SK-N-SH treated with all-trans-retinoic acid at 6 μM for 48 hours (cell line): ENCODE data around the gene PLD1.

Experiments used
- ATAC-seq: fragments of 200-7000 bp; cut with Tn5 transposase; 3 replicates; pipeline ENCODE4 v1.9.1; 2020; ENCODE audit warnings: mild to moderate bottlenecking, moderate library complexity
- ARNTL ChIP-seq: fragments of 450-650 bp; formaldehyde crosslinking; IDR thresholded peaks from 2 replicates; pipeline ENCODE4 v1.5.0; 2020; ENCODE audit warnings: low read depth, mild to moderate bottlenecking, moderate library complexity, borderline replicate concordance
- BACH2 ChIP-seq: fragments of 250-450 bp; sonication (Bioruptor Pico); IDR thresholded peaks from 2 replicates; pipeline ENCODE4 v1.9.0; 2021; ENCODE audit warnings: mild to moderate bottlenecking, borderline replicate concordance
- CREB5 ChIP-seq: fragments of 250-450 bp; sonication (Bioruptor Pico); IDR thresholded peaks from 2 replicates; pipeline ENCODE4 v1.5.1; 2020; ENCODE audit warnings: low read depth, mild to moderate bottlenecking, moderate library complexity
- CSDC2 ChIP-seq: fragments of 250-450 bp; sonication (Bioruptor Pico); IDR thresholded peaks from 2 replicates; pipeline ENCODE4 v1.5.0; 2020; ENCODE audit warnings: mild to moderate bottlenecking, moderate library complexity
- CSRNP3 ChIP-seq: fragments of 250-450 bp; sonication (Bioruptor Pico); IDR thresholded peaks from 2 replicates; pipeline ENCODE4 v1.5.1; 2021; ENCODE audit warnings: mild to moderate bottlenecking, moderate library complexity
- ESRRG ChIP-seq: fragments of 250-450 bp; sonication (Bioruptor Pico); IDR thresholded peaks from 2 replicates; pipeline ENCODE4 v1.6.1; 2021; ENCODE audit warnings: mild to moderate bottlenecking
- GLIS3 ChIP-seq: fragments of 250-450 bp; sonication (Bioruptor Pico); IDR thresholded peaks from 2 replicates; pipeline ENCODE4 v1.5.0; 2020; ENCODE audit warnings: mild to moderate bottlenecking, moderate library complexity
- ISL1 ChIP-seq: fragments of 250-450 bp; sonication (Bioruptor Pico); IDR thresholded peaks from 2 replicates; pipeline ENCODE4 v2.1.2; 2022; ENCODE audit warnings: mild to moderate bottlenecking, moderate library complexity
- OSR1 ChIP-seq: fragments of 250-450 bp; sonication (Bioruptor Pico); IDR thresholded peaks from 2 replicates; pipeline ENCODE4 v1.8.0; 2022; ENCODE audit warnings: moderate library complexity, mild to moderate bottlenecking, inconsistent platforms
- PATZ1 ChIP-seq: fragments of 250-450 bp; sonication (Bioruptor Pico); IDR thresholded peaks from 2 replicates; pipeline ENCODE4 v1.8.0; 2020; ENCODE audit warnings: mild to moderate bottlenecking, moderate library complexity, borderline replicate concordance
- POU6F1 ChIP-seq: fragments of 250-450 bp; sonication (Bioruptor Pico); IDR thresholded peaks from 2 replicates; pipeline ENCODE4 v1.8.0; 2021; ENCODE audit warnings: low read depth, mild to moderate bottlenecking, moderate library complexity, borderline replicate concordance
- RARB ChIP-seq: fragments of 250-450 bp; sonication (Bioruptor Pico); IDR thresholded peaks from 2 replicates; pipeline ENCODE4 v1.8.0; 2021; ENCODE audit warnings: mild to moderate bottlenecking, moderate library complexity
- SNAI2 ChIP-seq: fragments of 250-450 bp; sonication (Bioruptor Pico); IDR thresholded peaks from 2 replicates; pipeline ENCODE4 v1.5.0; 2020; ENCODE audit warnings: mild to moderate bottlenecking, moderate library complexity
- TOX ChIP-seq: fragments of 250-450 bp; sonication (Bioruptor Pico); IDR thresholded peaks from 2 replicates; pipeline ENCODE4 v1.8.0; 2021; ENCODE audit warnings: mild to moderate bottlenecking, moderate library complexity, borderline replicate concordance
- TSHZ2 ChIP-seq: fragments of 250-450 bp; sonication (Bioruptor Pico); IDR thresholded peaks from 2 replicates; pipeline ENCODE4 v1.5.0; 2020; ENCODE audit warnings: mild to moderate bottlenecking, moderate library complexity
- ZC3H10 ChIP-seq: fragments of 250-450 bp; sonication (Bioruptor Pico); IDR thresholded peaks from 2 replicates; pipeline ENCODE4 v1.5.1; 2021; ENCODE audit warnings: mild to moderate bottlenecking, moderate library complexity
- ZFP30 ChIP-seq: fragments of 450-650 bp; formaldehyde crosslinking; IDR thresholded peaks from 2 replicates; pipeline ENCODE4 v1.5.0; 2022; ENCODE audit warnings: mild to moderate bottlenecking, moderate library complexity
- ZNF565 ChIP-seq: fragments of 450-650 bp; formaldehyde crosslinking; conservative IDR thresholded peaks from 2 replicates; pipeline ENCODE4 v1.5.0; 2020; ENCODE audit warnings: low read depth, mild to moderate bottlenecking, moderate library complexity
- ZNF8 ChIP-seq: fragments of 450-650 bp; formaldehyde crosslinking; IDR thresholded peaks from 2 replicates; pipeline ENCODE4 v1.5.0; 2020; ENCODE audit warnings: mild to moderate bottlenecking, moderate library complexity

Gene PLD1

GRCh38 chr3:171806200-171807128, 3.8 kb downstream of the PLD1 start:
- ATAC-seq: no peak
- TF ChIP-seq CSDC2 (CRISPR knock-in tag): no peak
- no peak for TF ChIP-seq ZNF8 (CRISPR knock-in tag)
- no peak for TF ChIP-seq ZFP30 (CRISPR knock-in tag)
- no peak for TF ChIP-seq CSRNP3
- no peak for TF ChIP-seq ISL1 (CRISPR knock-in tag)
- TF ChIP-seq BACH2 (CRISPR knock-in tag): no peak
- no peak for TF ChIP-seq POU6F1
- TF ChIP-seq ESRRG (CRISPR knock-in tag): no peak
- TF ChIP-seq ZC3H10 (CRISPR knock-in tag): no peak

- TF ChIP-seq GLIS3 (CRISPR knock-in tag) (no peak), BACH2 (CRISPR knock-in tag) (no peak), TOX (no peak), SNAI2 (CRISPR knock-in tag) (no peak)
- ATAC-seq: no peak
Observed at GRCh38 chr3:171805687-171806086, 4.6 kb downstream of the PLD1 start.

- no peak for TF ChIP-seq CSRNP3
- no peak for TF ChIP-seq PATZ1 (CRISPR knock-in tag)
- no peak for TF ChIP-seq ZC3H10 (CRISPR knock-in tag)
- no peak for TF ChIP-seq OSR1 (CRISPR knock-in tag)
- no peak for TF ChIP-seq TOX
- no peak for TF ChIP-seq RARB (CRISPR knock-in tag)
- no peak for TF ChIP-seq CREB5 (CRISPR knock-in tag)
- TF ChIP-seq ZNF565: no peak
- no peak for TF ChIP-seq ESRRG (CRISPR knock-in tag)
- TF ChIP-seq SNAI2 (CRISPR knock-in tag): no peak
- no peak for TF ChIP-seq ZFP30 (CRISPR knock-in tag)
- no peak for TF ChIP-seq ARNTL (CRISPR knock-in tag)
Observed at GRCh38 chr3:171804618-171805389, 5.5 kb downstream of the PLD1 start.

GRCh38 chr3:171803044-171803443, 7.2 kb downstream of the PLD1 start:
- no peak for TF ChIP-seq ZC3H10 (CRISPR knock-in tag)
- TF ChIP-seq PATZ1 (CRISPR knock-in tag): no peak
- no peak for TF ChIP-seq TSHZ2 (CRISPR knock-in tag)
- no peak for TF ChIP-seq CSDC2 (CRISPR knock-in tag)
- ATAC-seq: no peak

More at GRCh38 chr3:171804618-171805389, 5.5 kb downstream of the PLD1 start:
- no peak for ATAC-seq
